Measurements from ENCODE around the gene ADAM20.

- TF ChIP-seq EZH2phosphoT487 (IDR thresholded peaks at IDR 0.05; ENCODE audit: insufficient read depth, low read depth) (no peak), EZH2 (IDR thresholded peaks at IDR 0.05; ENCODE audit: insufficient read depth, poor library complexity, severe bottlenecking) (no peak)
Measured at GRCh38 chr14:70558356-70558755, 23.6 kb upstream of the ADAM20 start.
